SK-N-MC (cell line): ENCODE data around the gene PARD3.

ENCODE experiments used
- DNase-seq: peaks from one replicate; pipeline ENCODE4 v3.0.0-alpha.2; 2011; ENCODE audit warnings: low read depth, low spot score
- H3K27ac ChIP-seq: fragments of 200-600 bp; sonication (generic); 2 replicates; pipeline ENCODE4 v1.5.1; 2016; ENCODE audit warnings: mixed run types
- H3K36me3 ChIP-seq: fragments of 200-600 bp; sonication (generic); 2 replicates; pipeline ENCODE4 v1.6.1; 2017; ENCODE audit warnings: antibody characterized with exemption, low read length, mixed read lengths; ENCODE audit not compliant: insufficient read depth
- H3K4me3 ChIP-seq: fragments of 200-600 bp; sonication (generic); 2 replicates; pipeline ENCODE4 v1.5.1; 2016
- H3K9ac ChIP-seq: fragments of 200-600 bp; sonication (generic); 2 replicates; pipeline ENCODE4 v1.8.0; 2017; ENCODE audit warnings: mixed run types, mixed read lengths; ENCODE audit not compliant: insufficient read length
- H3K9me3 ChIP-seq: fragments of 200-600 bp; sonication (generic); 2 replicates; pipeline ENCODE4 v1.6.1; 2017; ENCODE audit warnings: low read depth, mild to moderate bottlenecking, antibody characterized with exemption, low read length, moderate library complexity, mixed read lengths
- EZH2 ChIP-seq: fragments of 200-600 bp; sonication (generic); IDR thresholded peaks from one replicate; pipeline ENCODE4 v1.6.1; 2017; ENCODE audit warnings: antibody characterized with exemption
- FOXP2 ChIP-seq: optimal IDR thresholded peaks from 2 replicates; pipeline ENCODE3; 2011; ENCODE audit warnings: mild to moderate bottlenecking, moderate library complexity; ENCODE audit not compliant: insufficient read depth; ENCODE audit errors: extremely low read length, control extremely low read depth
- POLR2AphosphoS5 ChIP-seq: IDR thresholded peaks from 2 replicates; pipeline ENCODE4 v1.6.1; 2012; ENCODE audit warnings: mild to moderate bottlenecking, low read depth, low read length, borderline replicate concordance

PARD3 gene

GRCh38 chr10:34547291-34547690 is 267.8 kb downstream of the PARD3 start:
- DNase-seq = peak; percentile 18
- no peak overlapping the region for H3K9ac ChIP-seq
- peak overlapping the region; percentile 19; the same call in 1 of the 2 replicates for H3K4me3 ChIP-seq
- no peaks in the 10 kb centered on the region for H3K9me3 ChIP-seq
- TF ChIP-seq POLR2AphosphoS5 (no peak), FOXP2 (no peak), EZH2 (no peak)
- no peaks in the 10 kb centered on the region for H3K36me3 ChIP-seq
- no peak overlapping the region for H3K27ac ChIP-seq

GRCh38 chr10:34544400-34544799 is 270.7 kb downstream of the PARD3 start:
- TF ChIP-seq POLR2AphosphoS5 (no peak), FOXP2 (no peak), EZH2 (no peak)
- Histone ChIP-seq H3K9me3 (no peaks in the 10 kb centered on the region), H3K9ac (no peak overlapping the region), H3K4me3 (no peak overlapping the region), H3K27ac (no peak overlapping the region), H3K36me3 (no peaks in the 10 kb centered on the region)
- no peak for DNase-seq

GRCh38 chr10:34543716-34544115 is 271.4 kb downstream of the PARD3 start:
- Histone ChIP-seq H3K9me3 (no peaks in the 10 kb centered on the region), H3K27ac (no peak overlapping the region), H3K9ac (no peak overlapping the region), H3K4me3 (no peak overlapping the region), H3K36me3 (no peaks in the 10 kb centered on the region)
- no peak for DNase-seq
- TF ChIP-seq POLR2AphosphoS5 (no peak), FOXP2 (no peak), EZH2 (no peak)

- Histone ChIP-seq H3K27ac (no peak overlapping the region), H3K9ac (no peak overlapping the region), H3K36me3 (no peaks in the 10 kb centered on the region), H3K4me3 (no peak overlapping the region), H3K9me3 (no peaks in the 10 kb centered on the region)
- no peak for TF ChIP-seq EZH2
- no peak for TF ChIP-seq FOXP2
- no peak for TF ChIP-seq POLR2AphosphoS5
- no peak for DNase-seq
These were observed 274.6 kb downstream of the PARD3 start for GRCh38 chr10:34540492-34540891.

- DNase-seq = no peak
- no peak for TF ChIP-seq POLR2AphosphoS5
- TF ChIP-seq EZH2 = no peak
- no peak for TF ChIP-seq FOXP2
- H3K9me3 ChIP-seq = no peaks in the 10 kb centered on the region
- no peak overlapping the region for H3K4me3 ChIP-seq
- no peaks in the 10 kb centered on the region for H3K36me3 ChIP-seq
- H3K9ac ChIP-seq = no peak overlapping the region
- no peak overlapping the region for H3K27ac ChIP-seq
These were observed 275.4 kb downstream of the PARD3 start for GRCh38 chr10:34539533-34540315.

GRCh38 chr10:34538281-34538829 is 276.7 kb downstream of the PARD3 start:
- TF ChIP-seq POLR2AphosphoS5 = no peak
- TF ChIP-seq EZH2 = no peak
- no peak for TF ChIP-seq FOXP2
- no peaks in the 10 kb centered on the region for H3K36me3 ChIP-seq
- no peaks in the 10 kb centered on the region for H3K9me3 ChIP-seq
- no peak for DNase-seq
- no peak overlapping the region for H3K4me3 ChIP-seq
- H3K9ac ChIP-seq = no peak overlapping the region
- no peak overlapping the region for H3K27ac ChIP-seq

- Histone ChIP-seq H3K36me3 (no peaks in the 10 kb centered on the region), H3K27ac (no peak overlapping the region), H3K9me3 (no peaks in the 10 kb centered on the region), H3K9ac (no peak overlapping the region), H3K4me3 (no peak overlapping the region)
- DNase-seq = no peak
- TF ChIP-seq FOXP2 (no peak), POLR2AphosphoS5 (no peak), EZH2 (no peak)
These were observed 277.4 kb downstream of the PARD3 start for GRCh38 chr10:34537629-34538231.

GRCh38 chr10:34535872-34536271 is 279.2 kb downstream of the PARD3 start:
- no peak for TF ChIP-seq FOXP2

More at GRCh38 chr10:34535872-34536271, 279.2 kb downstream of the PARD3 start:
- no peak overlapping the region for H3K27ac ChIP-seq
- no peak for DNase-seq
- H3K36me3 ChIP-seq = no peaks in the 10 kb centered on the region
- no peak overlapping the region for H3K4me3 ChIP-seq
- H3K9ac ChIP-seq = no peak overlapping the region
- H3K9me3 ChIP-seq = no peaks in the 10 kb centered on the region
